PC-3 (cell line): ENCODE measurements around the gene SUGCT. TPM values are rescaled to one million over a fixed set of nuclear protein-coding genes. Genes with fewer than 3 reads are reported as not detected.

ENCODE experiments used
- ATAC-seq: fragments of 200-7000 bp; cut with Tn5 transposase; 2 replicates; pipeline ENCODE4 v1.9.1; 2020; ENCODE audit warnings: mild to moderate bottlenecking, moderate library complexity
- BruUV-seq: library from RNA; stranded (reverse); fragments of 400-500 nt; replicated peaks from 2 replicates; lab custom pipeline; 2021; lab: Mats Ljungman, UMichigan
- CTCF ChIA-PET: fragments of 300-600 bp; sonication (Branson Sonifier 250); formaldehyde crosslinking; loops from one replicate; lab custom pipeline; 2022; ENCODE audit warnings: antibody characterized with exemption; lab: Charles Lee
- POLR2A ChIA-PET: fragments of 300-600 bp; sonication (Branson Sonifier 250); formaldehyde crosslinking; loops from one replicate; lab custom pipeline; 2022; ENCODE audit warnings: antibody characterized with exemption; ENCODE audit not compliant: unreplicated experiment; lab: Charles Lee
- DNase-seq: peaks from one replicate; pipeline ENCODE4 v3.0.0-alpha.2; 2015
- H2AFZ ChIP-seq: fragments of 300-600 bp; sonication (generic); 2 replicates; pipeline ENCODE4 v1.6.0; 2016; ENCODE audit warnings: antibody characterized with exemption, low read length
- H3F3A ChIP-seq: fragments of 300-600 bp; sonication (generic); one replicate; pipeline ENCODE4 v1.6.0; 2017; ENCODE audit warnings: antibody characterized with exemption, low read length, control low read depth, mild to moderate bottlenecking; ENCODE audit not compliant: unreplicated experiment
- H3K27ac ChIP-seq: fragments of 300-600 bp; sonication (generic); 2 replicates; pipeline ENCODE4 v1.5.1; 2016; ENCODE audit warnings: mild to moderate bottlenecking, low read length
- H3K27me3 ChIP-seq: fragments of 300-600 bp; sonication (generic); 2 replicates; pipeline ENCODE4 v1.6.1; 2016; ENCODE audit warnings: low read length, mixed read lengths
- H3K36me3 ChIP-seq: fragments of 300-600 bp; sonication (generic); 2 replicates; pipeline ENCODE4 v1.6.1; 2016; ENCODE audit warnings: low read depth, mixed run types, low read length, mixed read lengths
- H3K4me1 ChIP-seq: fragments of 300-600 bp; sonication (generic); 2 replicates; pipeline ENCODE4 v1.5.1; 2016; ENCODE audit warnings: low read length; ENCODE audit not compliant: insufficient read depth
- H3K4me2 ChIP-seq: fragments of 300-600 bp; sonication (generic); 2 replicates; pipeline ENCODE4 v1.6.0; 2016; ENCODE audit warnings: low read length
- H3K4me3 ChIP-seq: fragments of 300-600 bp; sonication (generic); 2 replicates; pipeline ENCODE4 v1.5.1; 2016; ENCODE audit warnings: mild to moderate bottlenecking, low read length, mixed read lengths
- H3K79me2 ChIP-seq: fragments of 300-600 bp; sonication (generic); 2 replicates; pipeline ENCODE4 v1.6.1; 2017; ENCODE audit warnings: low read length, mixed read lengths
- H3K9ac ChIP-seq: fragments of 300-600 bp; sonication (generic); 2 replicates; pipeline ENCODE4 v1.6.0; 2016; ENCODE audit warnings: mild to moderate bottlenecking, low read length
- H3K9me2 ChIP-seq: fragments of 300-600 bp; sonication (generic); replicated peaks from 2 replicates; pipeline ENCODE4 v1.6.1; 2016; ENCODE audit warnings: mixed run types, low read length, mixed read lengths
- H3K9me3 ChIP-seq: fragments of 300-600 bp; sonication (generic); 2 replicates; pipeline ENCODE4 v1.6.1; 2016; ENCODE audit warnings: low read length, mixed read lengths
- H4K20me1 ChIP-seq: fragments of 300-600 bp; sonication (generic); 2 replicates; pipeline ENCODE4 v1.6.1; 2016; ENCODE audit warnings: low read length, mixed read lengths
- EZH2 ChIP-seq: fragments of 300-600 bp; sonication (generic); IDR thresholded peaks from one replicate; pipeline ENCODE4 v1.6.1; 2017; ENCODE audit warnings: antibody characterized with exemption, mild to moderate bottlenecking, low read length; ENCODE audit not compliant: unreplicated experiment
- EZH2phosphoT487 ChIP-seq: fragments of 300-600 bp; sonication (generic); IDR thresholded peaks from 2 replicates; pipeline ENCODE4 v1.6.1; 2018; ENCODE audit warnings: mild to moderate bottlenecking, antibody characterized with exemption, low read length, borderline replicate concordance
- intact Hi-C: fragments of 100-400 bp; cut with micrococcal nuclease; formaldehyde crosslinking; loops from 2 replicates; pipeline ENCODE4 v1.9.0; 2023
- total RNA-seq: library from RNA; depleted of rRNA; stranded (reverse); fragments of >200 nt; gene quantifications from 2 replicates; pipeline ENCODE4 v1.2.3, GENCODE V29; 2014
- TF ChIP-seq, protein P1 (sequence below): fragments of 300-600 bp; sonication (generic); conservative IDR thresholded peaks from 2 replicates; pipeline ENCODE4 v1.5.1; 2017; ENCODE audit warnings: antibody characterized with exemption, low read depth, mild to moderate bottlenecking, low read length

Gene SUGCT
- total RNA-seq, 1 experiment from 2014 or later = 2.9 TPM

DNA sequence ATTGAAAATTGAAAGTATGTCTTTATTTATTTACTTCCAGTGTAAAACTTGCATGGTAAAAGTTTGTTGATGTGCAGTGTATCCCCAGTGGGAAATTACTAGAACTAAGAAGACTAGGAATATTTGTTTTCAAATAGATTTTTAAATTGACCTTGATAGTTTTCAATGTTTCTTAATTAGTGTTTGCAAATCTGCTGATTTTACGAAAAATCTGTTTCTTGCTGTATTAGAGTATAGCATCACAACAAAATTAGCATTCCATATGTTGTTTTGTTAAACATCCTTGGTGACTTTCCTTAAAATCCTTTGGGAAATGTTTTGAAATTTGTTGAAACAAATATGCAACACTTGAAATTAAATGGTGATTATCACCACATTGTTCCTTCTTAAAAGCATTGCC lies 425.9 kb downstream of the SUGCT start:
- Histone ChIP-seq H3K9ac (no peak overlapping the region), H3K4me2 (no peak overlapping the region), H3K4me1 (no peaks in the 10 kb centered on the region), H3K36me3 (no peaks in the 10 kb centered on the region), H2AFZ (no peak overlapping the region), H3K4me3 (no peak overlapping the region), H3F3A (no peaks in the 10 kb centered on the region), H3K9me2 (no peaks in the 10 kb centered on the region), H3K9me3 (no peaks in the 10 kb centered on the region), H4K20me1 (no peaks in the 10 kb centered on the region), H3K79me2 (no peaks in the 10 kb centered on the region), H3K27ac (no peak overlapping the region), H3K27me3 (no peaks in the 10 kb centered on the region)
- BruUV-seq = no TSS peak
- ATAC-seq (no peak), DNase-seq (no peak)
- ChIA-PET POLR2A (no interaction called here), CTCF (no interaction called here)
- intact Hi-C loops = no loop called here
- TF ChIP-seq EZH2 (no peak), EZH2phosphoT487 (no peak)
- TF ChIP-seq, protein P1, sequence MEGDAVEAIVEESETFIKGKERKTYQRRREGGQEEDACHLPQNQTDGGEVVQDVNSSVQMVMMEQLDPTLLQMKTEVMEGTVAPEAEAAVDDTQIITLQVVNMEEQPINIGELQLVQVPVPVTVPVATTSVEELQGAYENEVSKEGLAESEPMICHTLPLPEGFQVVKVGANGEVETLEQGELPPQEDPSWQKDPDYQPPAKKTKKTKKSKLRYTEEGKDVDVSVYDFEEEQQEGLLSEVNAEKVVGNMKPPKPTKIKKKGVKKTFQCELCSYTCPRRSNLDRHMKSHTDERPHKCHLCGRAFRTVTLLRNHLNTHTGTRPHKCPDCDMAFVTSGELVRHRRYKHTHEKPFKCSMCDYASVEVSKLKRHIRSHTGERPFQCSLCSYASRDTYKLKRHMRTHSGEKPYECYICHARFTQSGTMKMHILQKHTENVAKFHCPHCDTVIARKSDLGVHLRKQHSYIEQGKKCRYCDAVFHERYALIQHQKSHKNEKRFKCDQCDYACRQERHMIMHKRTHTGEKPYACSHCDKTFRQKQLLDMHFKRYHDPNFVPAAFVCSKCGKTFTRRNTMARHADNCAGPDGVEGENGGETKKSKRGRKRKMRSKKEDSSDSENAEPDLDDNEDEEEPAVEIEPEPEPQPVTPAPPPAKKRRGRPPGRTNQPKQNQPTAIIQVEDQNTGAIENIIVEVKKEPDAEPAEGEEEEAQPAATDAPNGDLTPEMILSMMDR = no peak

DNA sequence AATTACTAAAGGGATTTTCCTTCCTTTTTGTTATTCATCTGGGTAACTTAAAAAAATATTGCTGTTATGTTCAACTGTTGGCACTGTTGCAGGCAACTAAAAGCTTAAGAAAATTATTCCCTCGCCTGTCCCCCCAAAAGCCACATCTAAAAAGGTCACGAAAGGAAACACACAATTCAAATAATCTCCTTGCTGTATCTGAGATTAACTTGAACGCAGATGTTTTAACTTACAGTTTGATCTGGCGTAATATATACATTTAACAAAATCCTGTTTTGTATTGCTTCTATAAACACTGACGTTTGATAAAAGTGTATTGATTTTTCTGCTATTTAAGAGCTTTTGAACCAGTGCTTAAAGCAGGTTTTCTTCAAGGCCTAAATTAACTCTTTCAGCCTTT lies 432.1 kb downstream of the SUGCT start:
- intact Hi-C loops = no loop called here
- TF ChIP-seq, protein P1 = no peak
- TF ChIP-seq EZH2 (no peak), EZH2phosphoT487 (no peak)
- Histone ChIP-seq H3K4me2 (no peak overlapping the region), H3K4me1 (no peaks in the 10 kb centered on the region), H3K4me3 (no peak overlapping the region), H3K36me3 (no peaks in the 10 kb centered on the region), H3K27ac (no peak overlapping the region), H3K9me3 (no peaks in the 10 kb centered on the region), H3K27me3 (no peaks in the 10 kb centered on the region), H2AFZ (no peak overlapping the region), H3K9me2 (no peaks in the 10 kb centered on the region), H3K9ac (no peak overlapping the region), H3F3A (no peaks in the 10 kb centered on the region), H4K20me1 (no peaks in the 10 kb centered on the region), H3K79me2 (no peaks in the 10 kb centered on the region)
- no TSS peak for BruUV-seq
- ChIA-PET CTCF (no interaction called here), POLR2A (no interaction called here)
- no peak for ATAC-seq
- DNase-seq = no peak

DNA sequence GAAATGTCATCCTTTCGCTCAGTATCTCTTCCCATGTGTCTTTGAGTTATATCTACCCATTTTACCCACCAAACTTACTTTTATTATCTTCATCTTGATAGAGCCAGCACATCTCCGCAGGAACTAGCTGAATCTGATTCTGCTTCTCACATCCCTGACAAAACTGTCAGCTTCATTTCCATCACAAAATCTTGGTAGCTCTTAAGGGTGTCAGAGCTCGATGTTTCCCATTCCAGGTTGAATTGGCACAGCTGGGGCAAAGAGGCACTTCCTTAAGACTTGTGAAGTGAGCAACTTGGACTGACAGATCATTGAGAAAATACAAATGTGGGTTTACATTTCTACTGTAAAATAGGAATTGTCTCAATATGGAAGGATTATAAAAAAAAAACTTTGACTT lies 434.5 kb downstream of the SUGCT start:
- BruUV-seq = no TSS peak
- H3K9me2 ChIP-seq = no peaks in the 10 kb centered on the region
- no peak for DNase-seq
- H3K36me3 ChIP-seq = no peaks in the 10 kb centered on the region
- intact Hi-C loops = no loop called here
- H3K9me3 ChIP-seq = no peaks in the 10 kb centered on the region
- no peak overlapping the region for H3K27ac ChIP-seq
- POLR2A ChIA-PET = no interaction called here
- CTCF ChIA-PET = no interaction called here
- no peak for ATAC-seq
- no peaks in the 10 kb centered on the region for H3K27me3 ChIP-seq
- no peaks in the 10 kb centered on the region for H3F3A ChIP-seq
- no peak overlapping the region for H2AFZ ChIP-seq
- H3K9ac ChIP-seq = no peak overlapping the region
- TF ChIP-seq, protein P1 = no peak
- H3K4me1 ChIP-seq = no peaks in the 10 kb centered on the region; the same call in 1 of the 2 replicates
- no peak overlapping the region for H3K4me3 ChIP-seq
- H4K20me1 ChIP-seq = no peaks in the 10 kb centered on the region
- no peaks in the 10 kb centered on the region for H3K79me2 ChIP-seq
- no peak overlapping the region for H3K4me2 ChIP-seq
